NT2/D1 (cell line): ENCODE data around the gene OR12D2.

Experiments
- SUZ12 ChIP-seq: IDR thresholded peaks from 2 replicates; pipeline ENCODE4 v1.6.1; 2011; ENCODE audit not compliant: insufficient read length, insufficient read depth; ENCODE audit errors: extremely low read depth
- ZNF274 ChIP-seq: IDR thresholded peaks from 2 replicates; pipeline ENCODE4 v1.6.1; 2011; ENCODE audit warnings: mild to moderate bottlenecking, low read depth, low read length

DNA sequence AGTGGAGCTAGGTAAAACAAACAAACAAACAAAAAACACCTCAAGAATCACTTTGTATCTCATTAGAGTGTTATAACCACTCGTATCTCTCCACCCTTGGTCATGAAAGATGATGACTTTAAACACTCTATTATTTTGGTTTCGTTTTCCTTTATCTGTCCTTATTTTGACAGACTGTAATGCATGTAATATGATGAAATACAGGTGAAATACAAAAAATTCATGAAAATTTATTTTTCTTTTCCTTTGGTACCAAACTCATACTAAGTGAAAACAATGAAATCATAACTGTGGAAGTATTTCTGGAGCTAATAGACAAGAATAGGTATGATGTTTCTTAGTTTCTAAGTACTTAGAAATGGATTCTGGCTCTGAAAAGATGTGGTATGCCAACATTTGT lies 4.1 kb downstream of the OR12D2 start:
- no peak for TF ChIP-seq ZNF274
- no peak for TF ChIP-seq SUZ12
